Stimulated activated CD8-positive, alpha-beta memory T cell treated with anti-CD3 and anti-CD28 coated beads, Interleukin-7, amount 100 ng/mL, for 24 hours (primary cell): ENCODE data around the gene NEK7.

Experiments
- DNase-seq: peaks from one replicate; pipeline ENCODE4 v3.0.0-alpha.2; 2020; ENCODE audit warnings: low read depth

Gene NEK7

DNA sequence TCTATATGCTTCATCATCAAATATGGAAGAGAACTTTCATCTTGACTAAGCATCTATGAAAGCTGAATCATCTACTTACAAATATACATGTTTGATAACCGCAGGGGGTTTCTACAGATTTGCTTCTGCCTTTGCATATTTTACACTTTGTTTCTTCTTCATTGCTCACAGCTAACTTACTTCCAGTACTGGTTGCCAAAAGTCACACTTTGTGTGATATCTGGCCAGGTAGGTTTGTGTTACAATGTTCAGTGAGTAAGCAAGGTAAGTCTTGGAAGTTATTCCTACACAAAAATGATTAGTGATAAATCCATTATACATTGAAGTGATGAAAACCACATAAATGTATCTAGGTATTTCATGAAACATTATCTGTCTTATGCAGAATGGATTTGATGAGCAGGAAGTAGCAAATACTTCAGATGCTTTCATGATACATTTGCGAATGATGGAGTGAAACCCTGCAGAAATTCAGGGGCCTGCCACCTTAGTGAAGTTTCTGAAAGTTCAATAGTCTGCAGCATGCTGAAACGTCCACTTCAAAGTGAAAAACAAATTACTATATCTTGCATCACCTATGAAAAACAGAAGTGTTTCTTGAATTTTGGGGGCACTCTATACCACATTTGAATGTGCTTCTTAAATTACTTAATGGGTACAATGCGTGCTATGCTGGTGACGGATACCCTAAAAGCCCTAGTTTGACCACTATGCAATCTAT lies 196.3 kb downstream of the NEK7 start:
- DNase-seq: no peak

DNA sequence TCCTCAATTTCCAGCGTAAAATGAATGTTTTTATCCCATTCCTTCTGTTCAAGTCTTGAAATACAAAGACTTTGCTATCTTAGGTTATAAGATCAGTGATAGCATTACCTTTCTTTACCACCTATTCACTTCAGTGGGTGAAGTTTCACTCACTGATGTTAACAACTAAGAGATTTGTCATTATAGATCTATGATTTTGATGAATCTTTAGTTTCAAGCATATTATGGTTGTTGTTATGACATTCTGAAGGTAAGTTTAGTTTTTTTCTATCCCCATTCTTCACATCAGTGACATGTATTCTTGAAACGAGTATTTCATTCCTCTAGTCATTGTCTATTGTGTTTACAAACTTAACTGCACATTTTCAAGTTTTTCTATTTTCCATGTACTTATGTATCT lies 201.1 kb downstream of the NEK7 start:
- DNase-seq: no peak

DNA sequence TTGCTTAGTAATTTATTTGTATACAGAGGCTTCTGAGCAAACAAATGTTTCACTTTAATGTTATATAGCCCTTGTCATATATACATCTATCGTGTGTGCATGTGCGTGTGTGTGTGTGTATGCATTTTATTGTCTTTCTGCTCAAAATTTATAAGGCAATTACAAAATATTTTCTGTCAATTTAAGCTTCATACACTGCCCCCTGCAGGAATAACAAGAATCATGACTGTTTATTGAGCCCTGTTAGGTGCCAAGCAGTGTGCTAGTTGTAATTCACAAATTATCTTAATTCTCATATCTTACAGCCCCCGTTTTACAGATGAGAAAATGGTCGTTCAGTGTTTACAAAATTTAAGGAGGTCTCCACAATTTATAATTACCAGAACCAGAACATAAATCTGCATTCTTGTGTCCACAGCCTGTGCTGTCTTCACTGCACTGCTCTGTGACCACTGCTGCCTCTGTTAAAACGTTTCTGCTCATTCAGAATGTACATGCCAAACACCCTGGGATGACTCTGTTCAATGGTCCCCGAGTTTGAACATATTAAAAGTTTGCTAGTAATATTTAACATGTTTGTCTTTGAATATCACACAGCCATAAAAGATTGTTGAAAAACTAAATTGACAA lies 202.3 kb downstream of the NEK7 start:
- DNase-seq: no peak

DNA sequence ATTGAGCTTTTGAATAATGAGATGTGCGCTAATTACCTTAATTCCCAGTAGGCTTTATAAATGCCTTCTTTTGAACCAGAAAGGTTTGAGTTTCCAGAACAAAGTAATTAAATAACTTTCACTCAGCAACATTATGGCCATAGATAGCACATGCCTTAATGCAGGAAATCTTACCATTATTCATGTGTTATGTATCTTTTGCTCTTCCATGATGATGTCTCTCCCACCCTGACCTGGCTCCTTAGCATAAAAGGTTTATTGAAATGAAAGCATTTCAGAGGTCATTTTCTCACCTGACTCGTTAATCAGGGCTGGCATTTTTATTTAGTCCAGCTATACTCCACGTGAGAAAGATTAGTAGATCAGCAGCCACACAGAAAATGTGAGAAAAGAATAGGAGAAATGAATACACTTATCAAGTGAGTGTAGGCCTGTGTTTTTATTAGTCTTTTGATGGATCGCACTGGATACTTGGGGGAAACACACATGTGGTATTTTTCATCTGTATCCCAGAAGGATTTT lies 203.5 kb downstream of the NEK7 start:
- DNase-seq: no peak

DNA sequence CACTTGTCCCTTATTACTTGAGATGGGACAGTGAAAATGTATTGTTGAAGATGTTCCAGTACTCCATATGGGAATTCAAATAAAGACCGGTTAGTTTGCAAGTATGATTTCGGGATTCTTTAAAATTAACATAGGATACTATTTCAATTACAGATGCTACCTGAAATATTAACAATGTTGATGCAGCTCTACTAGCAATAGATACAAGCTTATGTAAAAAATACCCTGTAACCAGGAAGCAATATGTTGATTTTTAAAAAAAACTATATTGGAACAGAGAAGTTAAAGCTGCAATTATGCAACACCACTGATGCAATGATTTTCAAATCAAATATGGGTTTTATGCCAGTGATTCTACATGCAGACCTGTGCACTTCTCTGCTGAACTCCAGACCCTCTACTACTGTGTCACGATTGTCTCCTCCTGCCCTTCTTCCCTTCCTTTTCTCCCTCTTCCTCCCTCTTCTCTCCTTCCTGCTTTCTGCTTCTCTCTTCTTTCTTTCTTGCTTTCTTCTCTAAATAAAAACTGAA lies 204.5 kb downstream of the NEK7 start:
- DNase-seq: no peak

DNA sequence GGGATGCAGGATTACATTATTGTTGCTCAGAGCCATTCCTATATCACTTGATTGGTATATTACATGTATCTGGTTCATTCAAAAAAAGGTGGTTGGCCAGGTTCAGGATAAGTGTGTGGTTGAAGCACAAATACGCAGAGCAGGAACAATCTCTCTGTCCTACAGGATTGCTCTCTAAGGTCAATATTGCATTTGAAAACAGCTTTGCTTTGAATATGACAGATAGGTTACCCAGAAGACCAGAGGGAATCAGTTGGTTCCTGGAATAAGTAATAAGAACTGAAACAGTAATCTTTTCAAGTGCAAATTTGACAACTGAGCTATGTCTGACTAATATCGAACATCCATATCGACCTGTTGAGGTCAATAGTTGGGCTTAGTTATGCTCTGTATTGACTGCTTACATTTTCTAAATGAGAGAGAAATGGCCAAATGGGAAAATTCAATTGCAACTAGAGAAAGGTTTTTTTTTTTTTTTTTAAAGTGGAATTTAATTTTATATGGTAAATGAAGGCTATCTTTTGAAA lies 206.9 kb downstream of the NEK7 start:
- no peak for DNase-seq

DNA sequence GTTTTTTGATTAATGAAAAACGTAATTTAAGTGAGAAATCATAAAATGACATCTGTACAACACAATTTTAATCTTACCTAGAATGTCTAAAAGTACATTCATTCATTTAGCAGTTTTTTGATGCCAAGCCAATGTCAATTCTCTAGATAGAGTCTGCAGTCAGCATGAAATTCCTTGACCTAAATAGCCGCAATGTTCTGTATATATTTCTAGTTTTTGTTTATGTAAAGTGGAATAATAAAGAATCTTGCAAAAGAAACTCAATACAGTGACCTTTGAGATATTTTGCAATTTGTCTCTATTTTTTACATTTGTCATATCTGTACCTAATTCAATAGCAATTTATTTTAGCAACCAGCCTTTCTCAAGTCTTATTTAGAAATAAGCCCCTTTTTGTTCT lies 207.7 kb downstream of the NEK7 start:
- DNase-seq: no peak

DNA sequence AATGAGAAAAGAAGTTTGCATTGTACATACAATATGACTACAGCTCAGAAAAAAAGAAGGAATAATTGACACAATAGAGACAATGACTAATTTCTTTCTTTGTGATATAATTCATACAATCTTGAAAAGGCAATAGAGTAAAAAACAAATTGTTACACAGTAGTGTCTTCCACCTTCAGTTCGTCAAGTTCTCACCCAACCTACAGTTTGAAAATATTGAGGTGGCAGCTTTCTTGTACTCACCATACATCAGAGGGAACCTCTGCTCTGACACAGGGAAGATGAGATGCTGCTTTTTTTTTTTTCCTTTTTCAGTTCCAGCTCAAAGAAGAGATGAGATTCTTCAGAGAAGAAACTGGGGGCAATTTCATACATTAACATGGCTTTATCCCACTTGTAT lies 210.5 kb downstream of the NEK7 start:
- no peak for DNase-seq

DNA sequence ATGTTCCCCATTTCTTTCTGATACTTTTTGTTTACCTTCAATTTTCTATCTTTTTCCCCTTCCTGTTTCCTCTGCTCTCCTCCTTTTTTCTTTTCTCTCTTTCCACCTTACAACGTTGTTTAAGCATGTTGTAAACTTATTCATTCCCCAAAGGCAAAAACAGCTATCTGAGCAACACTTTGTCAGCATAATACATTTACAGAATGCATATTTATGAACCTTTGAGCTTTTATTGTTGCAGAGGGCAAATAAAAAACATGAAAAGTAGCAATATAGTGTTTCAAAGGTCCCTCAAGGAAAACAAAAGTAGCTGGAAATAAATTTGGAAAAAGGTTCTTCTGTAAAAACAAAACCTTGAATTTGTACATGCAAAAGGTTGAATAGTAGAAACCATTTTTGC lies 214.2 kb downstream of the NEK7 start:
- no peak for DNase-seq
